Measurements from ENCODE around the gene FOXK2. TPM values are rescaled to one million over a fixed set of nuclear protein-coding genes. Genes with fewer than 3 reads are reported as not detected.
"Not testable (repeated sequence)": the region's sequence is repeated elsewhere in the genome, so short reads cannot be mapped to it uniquely, and the experiment has no call there.

FOXK2 gene
- total RNA-seq, 1 donor from 2014 or later, result 97.4 TPM

DNA sequence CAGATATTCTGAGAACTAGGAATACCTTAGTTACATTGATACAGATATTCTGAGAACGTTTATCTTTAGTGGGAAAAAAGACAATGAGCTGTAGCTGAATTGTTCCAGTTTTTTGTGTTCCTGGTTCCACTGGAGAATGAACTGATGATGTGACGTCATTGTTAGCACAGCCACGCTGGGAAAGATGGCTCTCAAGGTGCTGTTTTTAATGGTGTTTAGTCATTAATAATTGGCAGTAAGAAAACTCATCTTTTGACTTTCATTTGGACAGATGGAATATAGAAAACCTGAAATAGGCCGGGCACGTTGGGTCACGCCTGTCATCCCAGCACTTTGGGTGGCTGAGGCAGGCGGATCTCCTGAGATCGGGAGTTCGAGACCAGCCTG, 10.4 kb downstream of the FOXK2 start:
- Mint-ChIP-seq H3K4me3 (no peak overlapping the region), H3K27ac (no peak overlapping the region), H3K4me1 (peaks cover 48% of the 10 kb centered on the region), H3K27me3 (no peaks in the 10 kb centered on the region), H3K36me3 (ENCODE audit: low read depth) (peaks cover 15% of the 10 kb centered on the region), H3K9me3 (no peaks in the 10 kb centered on the region)
- DNase-seq, result no peak
- intact Hi-C loops (cut with micrococcal nuclease), result no loop called here

GRCh38 chr17:82531431-82531881, 11.9 kb downstream of the FOXK2 start:
- Mint-ChIP-seq H3K27ac (peak overlapping the region; percentile 93), H3K4me3 (peak overlapping the region; percentile 55), H3K36me3 (ENCODE audit: low read depth) (peaks cover 11% of the 10 kb centered on the region), H3K27me3 (no peaks in the 10 kb centered on the region), H3K9me3 (no peaks in the 10 kb centered on the region), H3K4me1 (peaks cover 55% of the 10 kb centered on the region)
- intact Hi-C loops (cut with micrococcal nuclease), result no loop called here
- no peak for DNase-seq

- Mint-ChIP-seq H3K4me1 (peaks cover 46% of the 10 kb centered on the region), H3K27me3 (no peaks in the 10 kb centered on the region), H3K36me3 (ENCODE audit: low read depth) (peaks cover 13% of the 10 kb centered on the region), H3K4me3 (no peak overlapping the region), H3K27ac (peak overlapping the region; percentile 87), H3K9me3 (no peaks in the 10 kb centered on the region)
- no peak for DNase-seq
- intact Hi-C loops (cut with micrococcal nuclease), result no loop called here
These were observed 14.9 kb downstream of the FOXK2 start for GRCh38 chr17:82534401-82534812.

DNA sequence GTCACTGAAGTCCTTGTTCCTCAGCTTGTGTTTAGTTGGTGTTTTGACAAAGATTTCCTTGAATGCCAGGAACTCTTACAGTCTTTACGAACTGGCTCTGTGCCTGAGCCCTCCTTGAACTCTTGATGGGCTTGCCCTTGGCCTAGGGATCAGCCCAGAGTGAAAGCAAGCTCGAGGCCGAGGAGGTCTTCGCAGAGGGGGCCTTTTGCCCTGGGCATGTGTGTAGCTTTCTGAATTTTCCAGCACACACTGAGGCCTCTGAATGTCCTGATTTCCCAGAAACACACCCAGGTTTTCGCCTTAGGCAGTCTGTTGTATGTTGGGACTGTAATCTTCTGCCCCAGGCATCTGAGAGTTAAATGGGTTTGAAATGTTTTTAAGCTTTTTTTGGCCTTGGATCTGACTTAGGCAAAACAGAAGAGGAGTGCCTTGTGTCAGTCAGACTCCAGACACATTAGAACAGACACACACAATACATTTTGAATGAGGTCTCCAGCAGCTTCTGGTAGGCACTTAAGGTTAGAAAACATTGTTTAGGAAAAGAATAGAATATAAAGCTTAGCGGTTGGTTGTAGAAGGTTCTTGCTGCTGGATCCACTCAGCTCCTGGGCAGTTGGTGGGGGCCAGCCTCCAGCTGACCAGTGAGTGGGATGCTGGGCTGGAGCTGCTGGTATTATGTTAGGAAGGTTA, 17.1 kb downstream of the FOXK2 start:
- H3K36me3 Mint-ChIP-seq (ENCODE audit: low read depth), result peaks cover 5% of the 10 kb centered on the region
- H3K27ac Mint-ChIP-seq, result peak overlapping the region; percentile 87
- H3K9me3 Mint-ChIP-seq, result no peaks in the 10 kb centered on the region
- no peak for DNase-seq
- peak overlapping the region; percentile 41 for H3K4me3 Mint-ChIP-seq
- H3K4me1 Mint-ChIP-seq, result peaks cover 36% of the 10 kb centered on the region
- no peaks in the 10 kb centered on the region for H3K27me3 Mint-ChIP-seq
- intact Hi-C loops (cut with micrococcal nuclease), result no loop called here

- H3K36me3 Mint-ChIP-seq (ENCODE audit: low read depth); DNase-seq; H3K9me3 Mint-ChIP-seq; H3K27ac Mint-ChIP-seq; H3K27me3 Mint-ChIP-seq; H3K4me3 Mint-ChIP-seq; intact Hi-C loops (cut with micrococcal nuclease): not testable (repeated sequence)
- peaks cover 36% of the 10 kb centered on the region for H3K4me1 Mint-ChIP-seq
These were observed 17.7 kb downstream of the FOXK2 start for GRCh38 chr17:82537228-82537627.

GRCh38 chr17:82539076-82539475, 19.5 kb downstream of the FOXK2 start:
- H3K27ac Mint-ChIP-seq; H3K27me3 Mint-ChIP-seq; H3K4me3 Mint-ChIP-seq; H3K36me3 Mint-ChIP-seq (ENCODE audit: low read depth); intact Hi-C loops (cut with micrococcal nuclease); DNase-seq; H3K9me3 Mint-ChIP-seq: not testable (repeated sequence)
- peaks cover 41% of the 10 kb centered on the region for H3K4me1 Mint-ChIP-seq

DNA sequence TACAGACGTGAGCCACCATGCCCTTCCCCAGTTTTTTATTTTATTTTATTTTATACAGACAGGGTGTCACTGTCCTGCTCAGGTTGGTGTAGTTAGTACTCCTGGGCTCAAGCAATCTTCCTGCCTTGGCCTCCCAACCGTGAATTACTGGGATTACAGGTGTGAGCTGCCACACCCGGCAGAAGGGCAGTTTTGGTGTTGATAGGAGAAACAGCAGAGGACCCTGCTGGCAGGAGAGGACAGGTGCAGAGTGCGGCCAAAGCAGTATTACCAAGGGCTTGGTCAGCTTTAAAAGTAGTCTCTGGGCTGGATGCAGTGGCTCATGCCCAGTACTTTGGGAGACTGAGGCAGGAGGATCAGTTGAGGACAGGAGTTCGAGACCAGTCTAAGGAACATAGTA, 22.9 kb downstream of the FOXK2 start:
- peaks cover 2% of the 10 kb centered on the region for H3K36me3 Mint-ChIP-seq (ENCODE audit: low read depth)
- DNase-seq, result no peak
- peaks cover 18% of the 10 kb centered on the region for H3K4me1 Mint-ChIP-seq
- H3K27me3 Mint-ChIP-seq, result no peaks in the 10 kb centered on the region
- no peak overlapping the region for H3K27ac Mint-ChIP-seq
- no peak overlapping the region for H3K4me3 Mint-ChIP-seq
- intact Hi-C loops (cut with micrococcal nuclease), result no loop called here
- H3K9me3 Mint-ChIP-seq, result no peaks in the 10 kb centered on the region

GRCh38 chr17:82544431-82545070, 25.0 kb downstream of the FOXK2 start:
- Mint-ChIP-seq H3K27ac (no peak overlapping the region), H3K27me3 (no peaks in the 10 kb centered on the region), H3K4me1 (peaks cover 28% of the 10 kb centered on the region), H3K36me3 (ENCODE audit: low read depth) (no peaks in the 10 kb centered on the region), H3K9me3 (no peaks in the 10 kb centered on the region), H3K4me3 (no peak overlapping the region)
- DNase-seq, result no peak
- intact Hi-C loops (cut with micrococcal nuclease), result no loop called here

GRCh38 chr17:82545071-82545462, 25.5 kb downstream of the FOXK2 start:
- intact Hi-C loops (cut with micrococcal nuclease), result no loop called here
- Mint-ChIP-seq H3K4me3 (no peak overlapping the region), H3K27ac (no peak overlapping the region), H3K9me3 (no peaks in the 10 kb centered on the region), H3K4me1 (peaks cover 28% of the 10 kb centered on the region), H3K36me3 (ENCODE audit: low read depth) (no peaks in the 10 kb centered on the region), H3K27me3 (no peaks in the 10 kb centered on the region)
- no peak for DNase-seq

DNA sequence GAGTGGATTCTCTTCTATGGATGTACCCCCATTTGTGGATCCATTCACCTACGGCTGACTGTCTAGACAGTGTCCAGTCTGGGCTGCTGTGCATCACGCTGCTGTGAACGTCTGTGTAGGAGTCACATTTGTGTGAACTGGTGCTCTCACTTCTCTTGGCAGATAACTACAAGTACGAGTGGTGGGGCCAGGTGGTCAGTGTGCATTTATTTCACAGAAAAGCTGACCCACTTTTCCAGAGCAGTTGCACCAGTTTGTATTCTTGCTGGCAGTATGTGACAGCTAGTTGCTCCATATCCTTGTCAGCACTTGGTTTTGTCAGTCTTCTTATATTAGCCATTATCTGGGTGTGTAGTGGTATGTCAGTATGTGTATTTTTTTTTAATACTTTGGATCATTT, 28.4 kb downstream of the FOXK2 start:
- Mint-ChIP-seq H3K27ac (no peak overlapping the region), H3K4me1 (peaks cover 30% of the 10 kb centered on the region), H3K4me3 (no peak overlapping the region)

GRCh38 chr17:82548681-82549303, 29.3 kb downstream of the FOXK2 start:
- no peak overlapping the region for H3K27ac Mint-ChIP-seq
- DNase-seq, result no peak
- no peaks in the 10 kb centered on the region for H3K27me3 Mint-ChIP-seq
- no peaks in the 10 kb centered on the region for H3K9me3 Mint-ChIP-seq
- intact Hi-C loops (cut with micrococcal nuclease), result no loop called here
- no peaks in the 10 kb centered on the region for H3K36me3 Mint-ChIP-seq (ENCODE audit: low read depth)
- peaks cover 25% of the 10 kb centered on the region for H3K4me1 Mint-ChIP-seq
- no peak overlapping the region for H3K4me3 Mint-ChIP-seq

More for the DNA sequence above, 28.4 kb downstream of the FOXK2 start:
- no peak for DNase-seq
- intact Hi-C loops (cut with micrococcal nuclease), result no loop called here
- H3K36me3 Mint-ChIP-seq (ENCODE audit: low read depth), result no peaks in the 10 kb centered on the region
- H3K9me3 Mint-ChIP-seq, result no peaks in the 10 kb centered on the region
- H3K27me3 Mint-ChIP-seq, result no peaks in the 10 kb centered on the region

GRCh38 chr17:82551779-82552457, 32.4 kb downstream of the FOXK2 start:
- peak; percentile 94 for DNase-seq
- no peaks in the 10 kb centered on the region for H3K9me3 Mint-ChIP-seq
- peaks cover 30% of the 10 kb centered on the region for H3K4me1 Mint-ChIP-seq
- no peaks in the 10 kb centered on the region for H3K27me3 Mint-ChIP-seq
- no peak overlapping the region for H3K4me3 Mint-ChIP-seq
- intact Hi-C loops (cut with micrococcal nuclease), result loop anchor here (1.0 to 5.0 kb wide), 4 partner anchors 33 to 200 kb away; partner anchors contain the start of gene FOXK2
- H3K36me3 Mint-ChIP-seq (ENCODE audit: low read depth), result peaks cover 1% of the 10 kb centered on the region
- H3K27ac Mint-ChIP-seq, result no peak overlapping the region

DNA sequence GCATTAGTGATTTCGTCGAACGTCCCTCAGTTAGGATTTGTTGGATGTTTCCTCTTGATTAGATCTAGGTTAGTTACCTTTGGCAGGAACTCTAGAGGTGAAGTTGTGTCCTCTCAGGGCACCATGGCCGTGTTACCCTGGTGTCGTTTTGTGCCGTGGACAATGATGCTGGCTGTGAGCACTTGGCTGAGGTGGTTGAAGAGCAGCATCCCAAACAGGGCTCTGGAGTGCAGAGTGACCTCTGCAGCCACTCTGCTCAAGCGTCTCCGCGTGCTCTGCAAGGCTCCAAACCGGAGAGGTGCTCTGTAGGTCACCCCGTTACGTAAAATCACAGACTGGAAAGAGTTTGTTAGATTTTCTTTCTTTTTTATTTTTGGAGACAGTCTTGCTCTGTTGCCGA, 33.0 kb downstream of the FOXK2 start:
- H3K27me3 Mint-ChIP-seq, result no peaks in the 10 kb centered on the region
- DNase-seq, result no peak
- no peak overlapping the region for H3K4me3 Mint-ChIP-seq
- intact Hi-C loops (cut with micrococcal nuclease), result loop anchor here (5.0 kb wide), 3 partner anchors 60 to 200 kb away; no protein-coding TSS in a partner anchor
- H3K36me3 Mint-ChIP-seq (ENCODE audit: low read depth), result peaks cover 1% of the 10 kb centered on the region
- no peaks in the 10 kb centered on the region for H3K9me3 Mint-ChIP-seq
- H3K27ac Mint-ChIP-seq, result no peak overlapping the region
- H3K4me1 Mint-ChIP-seq, result peaks cover 28% of the 10 kb centered on the region
